Measurements from ENCODE around the gene ANKDD1A.

GRCh38 chr15:64993290-64993689, 81.6 kb downstream of the ANKDD1A start:
- TF ChIP-seq POLR2A (IDR thresholded peaks at IDR 0.05; ENCODE audit: low read depth, low read length) (no peak), POLR2AphosphoS5 (IDR thresholded peaks at IDR 0.05; ENCODE audit: low read depth, low read length) (no peak)
